Adipose tissue (tissue), 3 donors: ENCODE measurements around the gene FBXO3. TPM values are rescaled to one million over a fixed set of nuclear protein-coding genes. Genes with fewer than 3 reads are reported as not detected.
"Not testable (repeated sequence)": the region's sequence is repeated elsewhere in the genome, so short reads cannot be mapped to it uniquely, and the experiment has no call there.

Experiments
- H3K27ac ChIP-seq: one replicate; pipeline ENCODE4 v1.5.1; 2013; ENCODE audit warnings: low read depth, low read length
- WGBS, 3 donors: extraction: QIAGEN DNeasy Blood & Tissue Kit; methylation state at CpG; one replicate each; pipeline ENCODE4 v1.1.7; 2013; 5-methylcytosine and 5-hydroxymethylcytosine counted together
- polyA plus RNA-seq, 3 donors: library from polyadenylated mRNA; stranded (reverse); fragments of 200-250 nt; gene quantifications; one replicate each; pipeline ENCODE4 v1.2.3, GENCODE V29; 2013
- donor health status: healthy with polysubstance abuse.
- donor health status: Bipolar disorder and iron deficiency.
- donor health status: healthy.

FBXO3 gene
- polyA plus RNA-seq, 3 donors, result 17.2 to 27.3 (median 21.4) TPM

DNA sequence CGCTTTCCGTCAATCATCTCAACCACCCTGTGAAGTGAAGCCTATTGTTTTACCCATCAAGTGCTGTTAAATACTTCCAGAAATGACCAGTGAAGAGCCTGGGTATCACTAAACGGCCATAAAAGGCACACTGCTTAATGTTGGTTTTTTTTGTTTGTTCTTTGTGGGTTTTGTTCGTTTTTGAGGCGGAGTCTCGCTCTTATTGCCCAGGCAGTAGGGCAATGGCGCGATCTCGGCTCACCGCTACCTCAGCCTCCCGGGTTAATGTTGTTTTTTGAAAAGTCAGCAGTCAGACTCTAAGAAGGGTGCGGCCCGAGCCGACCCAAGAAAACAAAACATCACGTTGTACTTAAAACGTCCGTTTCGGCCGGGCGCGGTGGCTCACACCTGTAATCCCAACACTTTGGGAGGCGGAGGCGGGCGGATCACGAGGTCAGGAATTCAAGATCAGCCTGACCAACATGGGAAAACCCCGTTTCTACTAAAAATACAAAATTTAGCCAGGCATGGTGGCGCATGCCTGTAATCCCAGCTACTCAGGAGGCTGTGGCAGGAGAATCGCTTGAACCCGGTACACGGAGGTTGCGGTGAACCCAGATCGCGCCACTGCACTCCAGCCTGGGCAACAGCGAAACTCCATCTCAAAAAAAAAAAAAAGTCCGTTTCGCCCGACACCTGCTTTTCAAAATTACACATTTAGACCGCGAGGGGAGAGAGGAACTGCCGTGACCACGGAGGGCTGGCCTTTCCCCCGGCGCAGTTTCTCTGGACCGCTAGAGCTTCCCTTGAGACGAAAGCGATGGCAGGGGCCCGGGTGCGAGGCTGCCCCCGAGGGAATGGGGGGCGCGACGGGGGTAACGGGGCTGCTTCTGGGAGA is 38.8 kb downstream of the FBXO3 start:
- H3K27ac ChIP-seq, result peak overlapping the region; percentile 82
- WGBS, 3 donors, result 1 to 3% (median 1%) methylated on average over 50 to 53 of the region's 53 CpGs

DNA sequence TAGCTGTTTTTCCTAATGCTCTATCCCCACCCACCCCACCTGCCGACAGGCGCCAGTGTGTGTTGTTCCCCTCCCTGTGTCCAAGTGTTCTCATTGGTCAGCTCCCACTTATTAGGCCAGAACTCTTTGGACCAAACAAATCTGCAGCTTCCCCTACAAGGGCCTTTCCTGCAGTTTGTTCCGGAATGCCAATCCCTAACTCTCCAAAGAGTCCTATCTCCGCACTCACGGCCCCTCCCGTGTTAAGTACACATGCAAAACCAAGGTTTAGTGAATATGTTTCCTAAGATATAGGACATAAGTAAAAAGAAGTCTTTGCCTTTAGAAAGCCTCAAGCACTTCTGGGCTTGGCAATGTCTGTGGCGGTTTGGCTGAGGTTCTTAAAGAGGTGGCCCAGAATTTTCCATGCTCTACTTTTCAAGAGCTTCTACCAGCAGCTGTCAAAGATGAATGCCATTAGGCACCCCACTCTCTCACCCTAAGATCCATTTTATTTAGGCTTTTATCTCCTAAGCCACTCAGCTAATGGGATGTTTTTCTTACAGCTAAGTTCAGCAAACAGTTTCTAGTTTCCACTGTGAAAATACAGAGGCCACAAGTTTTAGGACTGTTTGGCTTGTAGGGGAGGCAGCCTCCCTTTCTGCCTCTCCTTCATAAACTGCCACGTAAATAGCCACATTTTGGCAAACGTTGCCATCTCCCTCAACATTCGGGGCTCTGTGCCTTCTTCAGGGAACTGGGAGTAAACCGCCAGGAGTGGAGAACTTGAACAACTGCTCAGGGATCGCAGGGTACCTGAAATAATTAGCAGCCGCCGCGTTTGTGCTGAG is 39.7 kb downstream of the FBXO3 start:
- H3K27ac ChIP-seq, result peak overlapping the region; percentile 41
- WGBS, 3 donors, result 18 to 20% (median 20%) methylated on average over 15 of the region's 15 CpGs

DNA sequence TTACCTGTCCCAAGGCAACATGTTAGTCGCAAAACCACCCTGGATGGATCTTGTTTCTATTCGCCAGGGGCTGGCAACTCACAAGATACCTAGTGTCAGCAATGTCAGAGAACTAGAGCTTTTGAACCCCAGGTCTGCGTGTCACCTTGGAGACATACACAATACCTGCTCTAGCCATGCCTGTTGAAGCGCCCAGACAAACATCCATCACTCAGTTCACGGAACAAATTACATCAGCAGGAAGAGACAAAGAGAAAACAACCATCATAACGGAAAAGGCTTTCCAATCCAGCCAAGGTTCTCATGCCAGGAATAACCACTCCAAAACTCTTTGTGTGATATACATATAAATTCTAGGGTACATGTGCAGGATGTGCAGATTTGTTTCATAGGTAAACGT is 40.3 kb downstream of the FBXO3 start:
- 58 to 75% (median 69%) methylated on average over 7 of the region's 7 CpGs for WGBS, 3 donors
- H3K27ac ChIP-seq, result no peak overlapping the region

DNA sequence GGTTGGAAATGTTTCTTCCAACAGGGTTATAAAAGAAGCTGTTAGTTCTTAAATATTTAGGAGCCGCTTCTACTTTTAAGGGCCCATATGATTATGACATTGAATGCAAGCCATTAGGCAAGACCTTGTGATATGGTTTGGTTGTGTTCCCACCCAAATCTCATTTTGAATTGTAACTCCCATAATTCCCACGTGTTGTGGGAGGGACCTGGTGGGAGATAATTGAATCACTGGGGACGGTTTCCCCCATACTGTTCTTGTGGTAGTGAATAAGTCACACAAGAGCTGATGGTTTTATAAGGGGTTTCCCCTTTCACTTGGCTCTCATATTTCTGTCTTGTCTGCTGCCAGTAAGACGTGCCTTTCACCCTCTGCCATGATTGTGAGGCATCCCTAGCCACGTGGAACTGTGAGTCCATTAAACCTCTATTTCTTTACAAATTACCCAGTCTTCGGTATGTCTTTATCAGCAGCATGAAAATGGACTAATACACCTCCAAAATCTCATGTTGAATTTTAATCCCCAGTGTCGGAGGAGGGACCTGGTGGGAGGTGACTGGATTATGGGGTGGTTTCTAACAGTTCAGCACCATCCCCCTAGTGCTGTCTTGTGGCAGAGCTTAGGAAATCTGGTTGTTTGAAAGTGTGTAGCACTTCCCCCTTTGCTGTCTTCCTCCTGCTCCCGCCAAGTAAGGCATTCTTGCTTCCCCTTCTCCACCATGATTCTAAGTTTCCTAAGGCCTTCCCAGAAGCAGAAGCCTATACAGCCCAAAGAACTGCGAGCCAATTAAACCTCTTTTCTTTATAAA is 42.4 kb downstream of the FBXO3 start:
- 49 to 72% (median 53%) methylated on average over 9 of the region's 9 CpGs for WGBS, 3 donors
- no peak overlapping the region for H3K27ac ChIP-seq

DNA sequence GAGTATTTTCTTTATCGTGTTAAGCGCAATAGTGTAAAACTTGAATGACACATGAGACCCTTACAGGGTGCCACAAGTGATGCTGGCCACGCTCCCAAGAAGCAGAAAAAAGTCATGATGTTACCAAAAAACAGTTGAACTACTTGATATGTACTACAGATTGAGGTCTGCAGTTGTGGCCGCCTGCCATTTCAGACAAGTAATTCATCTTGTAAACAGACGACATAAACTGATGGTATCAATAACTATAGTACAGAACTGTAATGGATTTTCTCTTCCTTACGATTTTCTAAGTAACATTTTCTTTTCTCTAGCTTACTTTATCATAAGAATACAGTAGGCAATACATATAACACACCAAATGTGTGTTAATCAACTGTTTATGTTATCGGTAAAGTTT is 43.6 kb downstream of the FBXO3 start:
- H3K27ac ChIP-seq, result no peak overlapping the region
- WGBS, 3 donors, result 69 to 74% (median 74%) methylated on average over 7 of the region's 7 CpGs

DNA sequence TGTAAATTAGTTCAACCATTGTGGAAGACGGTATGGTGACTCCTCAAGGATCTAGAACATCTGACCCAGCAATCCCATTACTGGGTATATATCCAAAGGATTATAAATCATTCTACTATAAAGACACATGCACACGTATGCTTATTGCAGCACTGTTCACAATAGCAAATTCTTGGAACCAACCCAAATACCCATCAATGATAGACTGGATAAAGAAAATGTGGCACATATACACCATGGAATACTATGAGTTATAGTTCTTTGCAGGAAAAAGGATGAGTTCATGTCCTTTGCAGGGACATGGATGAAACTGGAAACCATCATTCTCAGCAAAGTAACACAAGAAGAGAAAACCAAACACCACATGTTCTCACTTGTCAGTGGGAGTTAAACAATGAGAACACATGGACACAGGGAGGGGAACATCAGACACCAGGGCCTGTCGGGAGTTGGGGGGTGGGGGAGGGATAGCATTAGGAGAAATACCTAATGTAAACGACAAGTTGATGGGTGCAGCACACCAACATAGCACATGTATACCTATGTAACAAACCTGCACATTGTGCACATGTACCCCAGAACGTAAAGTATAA is 45.2 kb downstream of the FBXO3 start:
- 75 to 83% (median 76%) methylated on average over 5 of the region's 5 CpGs for WGBS, 3 donors
- H3K27ac ChIP-seq, result not testable (repeated sequence)

DNA sequence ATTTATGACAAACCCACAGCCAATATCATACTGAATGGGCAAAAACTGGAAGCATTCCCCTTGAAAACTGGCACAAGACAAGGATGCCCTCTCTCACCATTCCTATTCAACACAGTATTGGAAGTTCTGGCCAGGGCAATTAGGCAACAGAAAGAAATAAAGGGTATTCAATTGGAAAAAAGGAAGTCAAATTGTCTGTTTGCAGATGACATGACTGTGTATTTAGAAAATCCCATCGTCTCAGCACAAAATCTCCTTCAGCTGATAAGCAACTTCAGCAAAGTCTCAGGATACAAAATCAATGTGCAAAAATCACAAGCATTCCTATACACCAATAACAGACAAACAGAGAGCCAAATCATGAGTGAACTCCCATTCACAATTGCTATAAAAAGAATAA is 46.8 kb downstream of the FBXO3 start:
- WGBS, 3 donors, result 26 to 40% (median 38%) methylated on average over 1 of the region's 1 CpG
- H3K27ac ChIP-seq, result not testable (repeated sequence)

DNA sequence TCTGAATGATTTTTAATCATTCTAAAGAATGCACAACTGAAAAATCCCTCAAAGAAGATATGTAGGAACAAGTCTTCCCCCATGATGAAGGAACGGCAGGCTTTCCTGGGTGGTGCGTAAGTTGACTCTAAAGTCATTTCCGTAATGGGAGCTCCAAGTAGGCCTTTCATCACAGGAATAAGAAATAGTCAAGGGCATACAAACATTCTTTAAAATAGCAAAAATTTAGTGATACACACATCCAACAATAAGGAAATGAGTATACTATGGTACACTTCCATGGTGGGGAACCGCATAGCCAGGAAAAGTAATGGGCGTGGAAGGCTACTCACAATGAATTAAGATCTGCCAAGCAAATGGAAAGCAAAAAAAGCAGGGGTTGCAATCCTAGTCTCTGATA is 48.8 kb downstream of the FBXO3 start:
- WGBS, 3 donors, result 71 to 89% (median 82%) methylated on average over 5 of the region's 5 CpGs
- peak overlapping the region; percentile 38 for H3K27ac ChIP-seq

DNA sequence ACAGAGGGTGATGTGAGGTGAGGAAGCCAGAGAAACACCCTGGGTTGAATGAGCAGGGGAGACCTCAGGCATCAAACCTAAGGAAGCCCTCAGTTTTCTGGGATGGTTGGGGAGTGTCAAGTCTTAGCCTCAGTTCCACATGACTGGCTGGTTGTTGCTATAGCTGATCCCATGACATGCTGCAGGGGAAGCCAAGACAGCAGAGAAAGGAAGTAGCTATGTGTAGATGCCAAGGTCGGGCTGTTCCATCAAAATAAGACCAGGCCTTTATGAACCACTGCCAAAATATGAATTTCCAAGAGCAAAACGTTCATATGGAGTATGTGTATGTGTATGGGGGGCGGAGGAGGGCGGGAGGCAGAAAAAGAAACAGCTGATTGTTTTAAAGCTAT is 49.7 kb downstream of the FBXO3 start:
- 38 to 55% (median 40%) methylated on average over 4 of the region's 4 CpGs for WGBS, 3 donors
- peak overlapping the region; percentile 60 for H3K27ac ChIP-seq

DNA sequence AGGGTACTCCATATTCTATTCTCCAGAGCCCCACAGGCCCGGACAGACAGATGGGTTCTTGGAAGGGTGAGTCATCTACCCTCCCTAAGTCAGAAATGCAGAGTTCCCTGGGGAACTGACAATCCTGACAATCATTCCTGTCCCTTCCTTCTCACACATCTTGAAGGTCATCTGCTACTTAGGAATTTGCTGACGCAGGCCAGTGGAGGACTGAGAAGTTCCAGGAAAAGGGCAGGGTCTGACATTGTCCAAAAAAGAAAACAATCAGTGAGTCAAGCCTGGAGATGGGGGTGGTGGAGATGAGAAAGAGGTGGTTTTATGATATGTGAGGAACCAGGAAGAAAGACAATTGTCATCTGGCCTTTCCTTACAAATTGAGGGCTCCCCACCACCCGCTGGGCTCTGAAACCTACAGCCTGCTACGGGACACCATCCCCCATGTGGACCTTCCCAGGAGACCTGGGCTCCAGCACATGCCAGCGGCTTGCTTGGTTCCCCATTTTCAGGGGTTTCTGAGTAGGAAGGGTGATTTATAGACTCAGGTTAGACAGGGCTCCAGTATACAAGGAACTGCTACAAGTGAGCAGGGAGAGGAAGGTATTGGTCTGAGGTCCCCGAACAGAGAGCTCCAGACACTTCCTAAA is 51.0 kb downstream of the FBXO3 start:
- WGBS, 3 donors, result 39 to 79% (median 41%) methylated on average over 6 of the region's 6 CpGs
- H3K27ac ChIP-seq, result peak overlapping the region; percentile 60

DNA sequence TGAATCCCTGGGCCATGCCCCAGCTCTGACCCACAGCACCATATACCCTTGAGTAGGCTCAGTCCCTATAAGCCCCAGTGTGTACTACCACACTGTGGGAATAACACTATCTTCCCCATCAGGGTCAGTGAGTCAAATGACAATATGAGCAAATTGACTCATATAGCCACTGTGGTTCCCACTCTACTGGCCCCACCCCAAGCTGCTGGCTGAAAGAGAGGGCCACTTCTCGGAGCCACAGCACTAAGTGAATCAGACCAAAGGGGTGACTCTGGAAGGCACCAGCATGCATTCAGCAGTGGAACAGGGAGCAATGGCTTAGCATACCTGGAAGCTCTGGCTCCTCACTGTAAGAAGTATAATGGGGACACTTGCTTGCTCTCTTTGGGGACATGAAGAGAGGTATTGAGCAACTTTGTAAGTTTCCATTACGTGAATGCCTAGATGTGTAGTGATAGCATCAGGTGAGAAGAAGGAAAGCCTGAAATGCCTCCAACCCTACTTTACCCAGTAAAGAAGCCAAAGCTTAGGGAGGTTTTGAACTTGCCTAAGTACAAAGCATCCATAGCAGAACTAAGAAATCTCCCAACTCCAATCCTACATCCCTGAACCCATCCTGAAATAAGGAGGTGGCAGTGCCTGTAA is 51.6 kb downstream of the FBXO3 start:
- 55 to 93% (median 69%) methylated on average over 2 of the region's 2 CpGs for WGBS, 3 donors
- H3K27ac ChIP-seq, result peak overlapping the region; percentile 14

DNA sequence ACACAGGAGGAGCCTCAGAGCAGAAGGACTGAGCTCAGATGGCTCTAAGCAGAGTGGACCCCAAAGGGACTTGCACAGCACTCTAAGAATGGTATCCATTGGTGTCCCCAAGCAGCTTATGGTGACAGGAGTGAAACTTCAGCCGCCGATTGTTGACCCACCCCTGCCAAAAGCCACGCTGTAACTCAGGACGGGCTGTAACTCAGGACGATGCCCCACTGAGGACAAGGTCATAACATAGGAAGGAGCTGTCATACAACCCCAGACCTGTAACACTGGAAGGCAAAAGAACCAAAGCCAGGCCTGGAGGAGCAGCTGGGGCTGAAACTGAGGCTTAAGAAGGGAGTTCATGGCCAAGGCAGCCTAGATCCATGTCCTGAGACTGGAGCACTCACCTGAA is 52.3 kb downstream of the FBXO3 start:
- peak overlapping the region; percentile 14 for H3K27ac ChIP-seq
- WGBS, 3 donors, result 84 to 86% (median 85%) methylated on average over 5 of the region's 5 CpGs

DNA sequence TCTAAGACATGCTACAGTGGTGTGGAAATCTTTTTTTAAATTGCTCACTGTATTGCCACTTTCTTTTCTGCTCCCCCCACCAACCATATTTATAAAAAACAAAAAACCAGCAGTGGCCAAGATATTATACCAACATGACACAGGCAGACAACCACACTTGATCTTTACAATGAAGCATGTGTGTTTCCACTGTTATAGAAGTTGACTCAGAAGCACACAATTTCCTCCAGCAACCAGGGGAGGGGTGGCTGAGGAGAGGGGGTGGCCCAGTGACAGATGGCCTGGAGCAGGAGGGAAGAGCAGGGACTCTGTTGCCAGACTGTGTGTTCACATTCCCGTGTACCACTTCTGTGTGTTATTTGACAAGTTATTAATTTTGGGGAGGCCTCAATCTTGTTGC is 52.9 kb downstream of the FBXO3 start:
- no peak overlapping the region for H3K27ac ChIP-seq
- WGBS, 3 donors, result 14 to 36% (median 25%) methylated on average over 1 of the region's 1 CpG

DNA sequence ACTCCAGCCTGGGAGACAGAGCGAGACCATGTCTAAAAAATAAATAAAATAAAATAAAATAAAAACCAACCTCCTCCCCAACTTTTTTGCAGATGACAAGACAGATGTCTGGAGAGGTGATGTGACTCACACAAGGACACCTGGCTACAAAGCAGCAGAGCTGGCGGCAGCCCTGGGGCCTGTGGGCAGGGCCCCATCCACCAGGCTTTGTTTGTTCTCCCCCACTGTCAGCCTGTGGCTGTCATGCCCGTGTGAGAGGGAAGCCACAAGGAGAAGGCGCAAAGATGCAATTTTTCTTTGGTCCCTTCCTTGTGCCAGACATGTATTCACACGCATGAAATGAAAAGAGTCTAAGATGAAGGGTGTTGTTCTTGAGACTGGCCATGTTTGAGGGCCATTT is 54.7 kb downstream of the FBXO3 start:
- no peak overlapping the region for H3K27ac ChIP-seq
- WGBS, 3 donors, result 83 to 86% (median 84%) methylated on average over 5 of the region's 5 CpGs

DNA sequence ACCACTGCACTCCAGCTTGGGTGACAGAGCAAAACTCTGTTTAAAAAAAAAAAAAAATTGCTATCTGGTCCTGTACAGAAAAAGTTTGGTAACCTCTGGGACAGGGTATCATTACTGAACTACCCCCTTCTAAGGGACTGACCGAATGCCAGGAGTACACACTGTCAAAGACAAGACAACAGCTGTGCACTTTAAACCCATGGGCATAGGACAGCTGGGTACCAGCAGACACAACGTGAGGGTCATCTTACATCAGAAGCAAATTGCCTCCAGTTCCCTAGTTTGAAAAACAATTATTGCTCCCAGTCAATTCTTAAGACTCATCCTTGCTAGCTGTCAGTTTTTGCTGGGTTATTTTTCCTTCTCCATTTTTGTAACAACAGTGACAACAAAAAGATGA is 55.9 kb downstream of the FBXO3 start:
- H3K27ac ChIP-seq, result no peak overlapping the region
- 71 to 92% (median 80%) methylated on average over 2 of the region's 2 CpGs for WGBS, 3 donors

DNA sequence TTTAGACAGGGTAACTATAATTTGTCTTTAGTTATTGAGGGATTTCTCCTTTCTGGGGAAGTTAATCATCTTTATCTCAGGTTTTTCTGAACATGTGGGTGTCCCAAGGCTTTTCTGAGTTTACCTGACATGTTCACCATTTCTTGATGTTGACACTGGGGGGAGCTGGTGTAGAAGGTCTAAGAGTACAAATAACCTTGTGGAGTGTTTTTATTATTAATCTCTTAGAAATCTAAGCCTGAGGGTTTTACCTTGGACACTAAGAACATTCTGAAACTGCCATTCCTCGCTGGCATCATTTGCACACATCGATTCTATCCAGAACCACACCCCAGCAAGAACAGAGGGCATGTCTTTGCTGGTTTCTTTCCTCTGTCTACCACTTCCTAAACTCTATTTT is 58.1 kb downstream of the FBXO3 start:
- no peak overlapping the region for H3K27ac ChIP-seq
- WGBS, 3 donors, result 39 to 86% (median 78%) methylated on average over 2 of the region's 2 CpGs

DNA sequence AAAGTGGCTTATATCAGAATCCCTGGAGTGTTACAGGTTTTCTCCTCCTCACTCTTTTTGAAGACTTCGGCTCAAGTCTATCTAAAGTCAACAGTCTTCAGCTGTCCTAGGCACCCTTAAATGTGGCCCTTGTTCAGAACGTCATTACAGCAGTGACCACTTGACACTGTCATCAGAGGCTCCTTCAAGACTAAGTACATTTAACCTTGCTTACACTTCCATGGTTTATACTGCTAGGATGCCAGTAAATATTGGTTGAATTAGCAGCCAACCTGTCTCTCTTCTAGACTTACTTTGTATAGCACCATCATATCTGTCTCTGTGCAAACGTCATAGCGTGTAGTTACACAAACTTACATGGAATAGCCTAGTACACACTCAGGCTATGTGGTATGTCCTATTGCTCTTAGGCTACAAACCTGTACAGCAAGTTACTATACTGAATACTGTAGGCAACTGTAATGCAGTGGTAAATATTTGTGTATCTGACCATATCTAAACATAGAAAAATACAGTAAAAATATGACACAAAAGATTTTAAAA is 60.4 kb downstream of the FBXO3 start:
- WGBS, 3 donors, result 40 to 91% (median 80%) methylated on average over 4 of the region's 4 CpGs
- no peak overlapping the region for H3K27ac ChIP-seq
